HL-60/S4 treated with phorbol 12-myristate 13-acetate at 8.2 ng/mL for 4 days and 3 days (cell line): ENCODE data around the gene TRMT112.

Experiments used
- in situ Hi-C: fragments of 300-500 bp; cut with MboI; formaldehyde crosslinking; loops from 2 replicates; pipeline ENCODE4 v1.15.0; 2022; ENCODE audit warnings: low sequenced_read_pairs

TRMT112 gene

DNA sequence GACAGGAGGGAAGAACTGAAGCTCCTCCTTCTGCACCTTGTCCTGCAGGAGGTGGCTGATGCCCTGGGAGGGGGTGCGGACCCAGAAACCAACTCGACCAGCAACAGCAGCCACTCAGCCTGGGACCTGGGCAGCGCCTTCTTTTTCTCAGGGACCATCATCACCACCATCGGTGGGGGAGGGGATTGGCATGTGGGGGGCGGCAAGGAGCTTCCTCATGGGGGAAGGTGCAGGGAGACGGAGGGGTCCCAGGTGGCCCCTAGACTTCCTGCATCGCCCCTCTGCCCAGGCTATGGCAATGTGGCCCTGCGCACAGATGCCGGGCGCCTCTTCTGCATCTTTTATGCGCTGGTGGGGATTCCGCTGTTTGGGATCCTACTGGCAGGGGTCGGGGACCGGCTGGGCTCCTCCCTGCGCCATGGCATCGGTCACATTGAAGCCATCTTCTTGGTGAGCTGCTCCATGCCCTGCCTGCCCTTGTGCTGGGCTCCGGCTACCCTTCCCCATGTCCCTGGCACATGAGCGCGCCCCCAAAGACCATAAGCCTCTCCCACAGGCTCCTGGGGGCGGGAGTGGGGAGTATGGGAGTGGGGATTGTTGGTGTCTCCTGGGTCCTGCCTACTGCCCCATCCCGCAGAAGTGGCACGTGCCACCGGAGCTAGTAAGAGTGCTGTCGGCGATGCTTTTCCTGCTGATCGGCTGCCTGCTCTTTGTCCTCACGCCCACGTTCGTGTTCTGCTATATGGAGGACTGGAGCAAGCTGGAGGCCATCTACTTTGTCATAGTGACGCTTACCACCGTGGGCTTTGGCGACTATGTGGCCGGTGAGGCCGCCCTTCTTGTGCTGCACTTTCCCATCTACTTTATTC, 20.3 kb downstream of the TRMT112 start:
- in situ Hi-C loops, result no loop called here

DNA sequence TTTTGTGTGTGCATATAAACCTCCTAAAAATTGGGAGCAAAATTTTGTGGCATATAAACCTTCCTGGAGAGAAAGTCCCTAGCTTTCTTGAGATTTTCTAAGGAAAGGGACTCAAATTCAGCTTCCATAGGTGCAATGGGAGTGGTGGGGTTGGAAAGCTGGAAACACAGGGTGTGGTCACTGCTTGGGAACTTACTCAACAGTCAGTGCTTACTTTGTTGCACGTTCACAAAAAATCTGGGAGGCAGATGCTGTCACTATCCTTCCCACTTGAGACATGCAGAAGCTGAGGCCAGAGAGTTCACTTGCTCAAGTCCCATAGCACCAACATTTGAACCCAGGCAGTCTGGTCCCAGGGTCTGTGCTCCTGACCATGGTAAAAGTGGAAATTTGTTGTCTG, 21.1 kb downstream of the TRMT112 start:
- in situ Hi-C loops, result no loop called here

DNA sequence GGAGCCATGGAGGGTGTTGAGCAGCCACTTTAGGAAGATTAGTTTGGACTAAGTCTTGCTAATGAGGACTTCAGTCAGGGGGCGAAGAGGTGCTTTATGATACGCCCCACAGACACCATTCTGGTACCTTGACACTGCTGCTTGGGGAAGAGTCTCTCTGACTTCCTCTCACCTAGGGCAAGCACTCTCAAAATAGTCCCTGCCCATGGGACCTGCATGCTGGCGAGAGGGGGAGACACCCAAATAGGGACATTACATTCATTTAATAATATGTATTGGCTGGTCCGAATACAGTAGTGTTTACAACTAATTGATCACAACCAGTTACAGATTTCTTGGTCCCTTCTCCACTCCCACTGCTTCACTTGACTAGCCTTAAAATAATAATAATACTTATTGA, 21.6 kb downstream of the TRMT112 start:
- in situ Hi-C loops, result no loop called here

DNA sequence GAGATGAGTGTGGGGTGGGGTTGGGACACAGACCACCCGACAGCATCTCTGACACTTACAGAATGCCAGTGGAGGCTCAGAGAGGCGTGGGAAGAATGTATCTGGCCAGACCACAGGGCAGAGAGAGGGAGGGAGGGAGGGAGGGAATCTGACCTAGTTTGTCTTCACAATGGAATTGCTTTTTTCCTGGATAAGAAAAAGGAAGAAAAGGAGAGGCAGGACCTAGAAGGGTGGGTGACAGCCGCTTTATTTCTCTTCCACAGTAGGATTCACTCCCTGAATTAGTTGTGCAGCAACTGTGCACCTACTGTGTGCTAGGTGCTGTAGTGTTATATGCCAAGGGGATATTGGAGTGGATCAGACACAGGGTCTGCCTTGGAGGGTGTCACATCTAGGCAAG, 22.6 kb downstream of the TRMT112 start:
- in situ Hi-C loops, result no loop called here

DNA sequence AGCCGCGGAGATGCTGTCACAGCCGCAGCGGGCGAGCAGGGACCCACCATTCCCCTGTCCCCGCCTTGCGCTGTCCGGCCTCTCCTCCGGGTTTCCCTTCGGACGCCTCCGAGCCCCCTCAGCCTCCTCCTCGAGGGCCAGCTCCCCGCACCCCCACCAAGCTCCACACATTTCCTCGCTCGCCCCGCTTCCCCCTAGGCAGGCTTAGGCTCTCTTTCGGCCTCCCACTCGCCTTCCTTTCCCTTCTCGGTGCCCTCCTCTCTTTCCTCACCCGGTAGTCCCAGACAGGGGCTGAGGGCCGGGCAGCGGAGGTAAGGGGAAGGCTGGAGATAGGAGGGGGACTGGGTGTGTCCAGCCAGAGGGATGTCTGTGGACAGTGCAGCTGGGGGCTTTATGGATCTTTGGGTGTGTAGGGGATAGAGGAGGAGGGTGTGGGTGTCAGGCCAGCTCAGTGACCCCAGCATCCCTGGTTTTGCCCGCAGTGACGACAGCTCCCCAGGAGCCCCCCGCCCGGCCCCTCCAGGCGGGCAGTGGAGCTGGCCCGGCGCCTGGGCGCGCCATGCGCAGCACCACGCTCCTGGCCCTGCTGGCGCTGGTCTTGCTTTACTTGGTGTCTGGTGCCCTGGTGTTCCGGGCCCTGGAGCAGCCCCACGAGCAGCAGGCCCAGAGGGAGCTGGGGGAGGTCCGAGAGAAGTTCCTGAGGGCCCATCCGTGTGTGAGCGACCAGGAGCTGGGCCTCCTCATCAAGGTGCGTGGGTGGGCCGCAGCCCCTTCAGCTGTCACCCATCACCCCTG, 24.7 kb downstream of the TRMT112 start:
- in situ Hi-C loops, result no loop called here

DNA sequence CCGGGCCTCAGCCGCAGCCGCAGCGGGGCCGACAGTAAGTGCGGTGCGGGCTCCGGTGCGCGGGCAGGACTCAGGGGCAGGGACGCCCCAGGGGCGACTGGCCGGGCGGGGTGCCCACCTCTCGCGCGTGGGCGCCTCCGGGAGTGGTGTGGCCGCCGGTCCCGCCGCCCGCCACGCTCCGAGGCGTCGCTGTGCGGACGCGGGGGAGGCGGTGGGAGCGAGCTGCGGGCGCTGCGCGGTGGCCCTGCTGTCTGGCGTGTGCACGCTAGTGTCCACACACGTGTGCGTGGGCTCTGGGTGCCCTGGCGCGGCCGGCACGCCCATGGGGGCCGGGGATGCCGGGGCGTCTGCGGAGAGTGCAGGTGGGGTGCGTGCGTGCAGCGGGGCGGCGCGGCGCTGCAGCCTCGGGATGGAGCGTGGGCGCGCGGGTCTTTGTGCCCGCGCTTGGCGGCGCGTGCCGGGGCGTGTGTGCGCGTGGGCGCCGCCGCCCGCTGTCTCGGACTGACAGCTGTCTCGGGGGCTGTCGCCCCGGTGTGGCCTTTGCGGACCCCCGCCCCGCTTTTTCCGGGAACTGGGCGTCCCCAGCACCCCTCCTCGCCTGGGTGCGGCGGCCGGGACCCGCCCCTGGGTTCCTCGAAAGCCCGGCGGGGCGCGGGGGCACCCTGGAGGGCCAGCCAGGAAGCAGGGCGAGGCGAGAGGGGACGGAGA, 25.5 kb downstream of the TRMT112 start:
- in situ Hi-C loops, result no loop called here

DNA sequence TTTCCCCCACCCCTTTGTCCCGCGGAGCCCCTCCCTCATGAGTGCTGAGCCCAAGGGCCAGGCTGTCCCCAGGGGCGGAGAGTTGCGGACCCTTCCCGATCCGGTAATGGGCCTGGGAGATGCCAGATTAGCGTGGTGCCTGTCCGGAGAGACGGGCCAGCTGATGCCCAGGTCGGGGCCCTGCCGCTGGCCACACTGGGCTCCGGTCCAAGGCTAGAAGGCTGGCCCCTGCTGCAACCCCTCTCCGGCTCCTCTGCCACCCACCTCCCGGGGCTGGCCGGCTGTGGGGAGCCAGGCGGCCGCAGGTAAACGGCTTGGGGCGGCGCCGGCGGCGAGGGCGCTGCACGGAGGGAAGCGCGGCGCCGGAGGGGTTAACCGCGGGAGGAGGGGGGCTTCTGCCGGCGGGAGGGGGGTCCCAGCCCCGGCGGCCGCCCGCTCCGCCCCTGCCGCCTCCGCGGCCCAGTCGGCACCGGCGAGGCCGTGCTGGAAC, 26.1 kb downstream of the TRMT112 start, which contains the start of gene KCNK4:
KCNK4 (plus strand) TSS at position 41 of the 490 bp plus-strand sequence. CDS start 1,717 bp downstream, outside the sequence.
- in situ Hi-C loops, result no loop called here

DNA sequence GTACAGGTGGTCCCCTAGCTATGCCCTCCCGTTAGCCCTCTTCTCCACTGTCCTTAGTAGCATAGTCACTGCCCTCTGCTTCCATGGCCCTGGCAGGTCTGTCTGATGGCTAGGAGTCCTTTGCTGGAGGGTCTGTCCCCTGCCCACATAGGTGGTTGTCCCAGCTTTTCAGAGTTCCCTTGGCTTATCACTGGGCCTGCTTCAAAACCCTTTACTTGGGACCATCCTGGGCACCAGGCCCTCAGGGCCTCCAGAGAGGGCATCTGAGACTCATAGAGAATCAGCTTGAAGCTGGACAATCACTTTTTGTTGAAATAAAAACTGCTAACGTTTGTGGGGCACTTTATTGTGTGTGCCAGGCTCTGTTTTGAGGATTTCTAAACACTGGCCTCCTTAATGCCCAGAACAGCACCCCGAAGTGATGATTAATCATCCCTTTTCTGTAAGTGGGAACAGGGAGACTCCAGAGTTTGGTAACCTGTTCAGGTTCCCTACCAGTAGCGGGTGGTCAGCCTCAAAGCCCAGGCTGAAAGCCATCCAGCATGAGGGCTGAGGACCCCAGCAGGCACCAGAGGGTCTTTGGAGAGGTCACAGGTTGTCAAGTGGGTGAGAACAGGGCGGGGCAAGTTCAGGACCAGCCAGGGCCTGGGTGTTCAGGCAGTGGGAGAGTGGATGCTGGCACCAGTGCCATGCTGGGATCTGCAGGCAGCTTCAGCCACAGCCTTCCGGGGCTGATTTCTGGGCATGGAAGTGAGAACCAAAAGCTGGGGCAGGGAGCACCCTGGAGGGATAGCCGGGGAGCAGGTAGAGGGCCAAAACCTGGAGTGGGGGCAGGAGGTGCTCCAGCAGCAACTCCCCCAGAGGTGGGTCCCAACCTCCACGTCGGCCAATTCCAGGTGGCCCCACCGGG, 26.8 kb downstream of the TRMT112 start:
- in situ Hi-C loops, result no loop called here

DNA sequence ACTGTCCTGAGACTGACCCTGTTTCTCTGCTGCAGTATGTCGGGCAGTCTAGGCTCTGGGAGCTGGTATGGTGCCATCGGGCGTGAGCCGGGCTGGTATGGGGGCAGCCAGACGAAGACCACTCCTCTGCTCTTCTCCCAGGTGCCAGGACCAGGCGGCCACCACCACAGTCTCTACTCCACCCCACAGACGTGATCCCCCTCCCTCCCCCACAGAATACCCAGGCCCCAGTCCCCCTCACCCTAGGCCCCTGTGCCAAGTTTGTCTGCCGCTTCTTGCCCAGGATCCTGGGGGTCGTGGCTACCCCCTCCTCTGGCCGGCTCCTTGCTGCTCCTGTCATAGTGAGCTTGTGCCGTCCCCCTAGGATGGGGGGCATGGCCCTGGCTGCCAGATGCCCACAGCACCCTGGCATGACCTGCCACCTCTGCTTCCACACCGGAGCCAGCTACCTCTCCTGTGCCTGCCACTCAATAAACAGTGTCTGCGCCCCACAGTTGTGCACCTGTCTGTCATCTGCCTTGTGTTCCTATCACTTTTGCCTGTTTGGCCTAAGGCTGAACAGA, 28.3 kb downstream of the TRMT112 start:
- in situ Hi-C loops, result no loop called here

DNA sequence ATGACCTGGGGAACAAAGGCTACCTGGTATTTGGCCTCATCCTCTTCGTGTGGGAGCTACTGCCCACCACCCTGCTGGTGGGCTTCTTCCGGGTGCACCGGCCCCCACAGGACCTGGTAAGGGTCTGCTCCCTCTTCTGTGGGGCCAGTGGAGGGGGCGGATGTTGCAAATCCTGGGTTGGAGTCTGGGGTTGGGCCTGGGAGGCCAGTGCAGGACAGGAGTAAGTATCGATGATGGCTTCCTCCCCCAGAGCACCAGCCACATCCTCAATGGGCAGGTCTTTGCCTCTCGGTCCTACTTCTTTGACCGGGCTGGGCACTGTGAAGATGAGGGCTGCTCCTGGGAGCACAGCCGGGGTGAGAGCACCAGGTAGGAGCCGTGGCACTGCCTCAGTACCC, 29.0 kb downstream of the TRMT112 start:
- in situ Hi-C loops, result no loop called here

DNA sequence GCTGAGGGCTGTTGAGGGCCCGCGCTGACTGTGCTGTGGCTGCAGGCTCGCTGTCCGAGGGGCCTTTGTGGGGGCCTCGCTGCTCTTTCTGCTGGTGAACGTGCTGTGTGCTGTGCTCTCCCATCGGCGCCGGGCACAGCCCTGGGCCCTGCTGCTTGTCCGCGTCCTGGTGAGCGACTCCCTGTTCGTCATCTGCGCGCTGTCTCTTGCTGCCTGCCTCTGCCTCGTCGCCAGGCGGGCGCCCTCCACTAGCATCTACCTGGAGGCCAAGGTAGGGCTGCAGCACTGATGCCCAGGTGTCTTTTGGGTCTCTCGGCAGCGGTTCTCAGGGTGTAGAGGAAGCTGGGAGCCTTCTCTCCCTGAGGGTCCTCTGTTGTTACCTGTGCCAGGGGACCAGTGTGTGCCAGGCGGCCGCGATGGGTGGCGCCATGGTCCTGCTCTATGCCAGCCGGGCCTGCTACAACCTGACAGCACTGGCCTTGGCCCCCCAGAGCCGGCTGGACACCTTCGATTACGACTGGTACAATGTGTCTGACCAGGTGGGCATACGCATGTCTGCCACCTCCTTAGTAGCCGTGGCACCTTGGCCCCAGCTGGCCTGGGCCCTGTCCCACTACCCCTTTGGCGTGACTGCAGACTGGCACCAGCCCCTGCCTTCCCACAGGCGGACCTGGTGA, 29.5 kb downstream of the TRMT112 start:
- in situ Hi-C loops, result no loop called here

DNA sequence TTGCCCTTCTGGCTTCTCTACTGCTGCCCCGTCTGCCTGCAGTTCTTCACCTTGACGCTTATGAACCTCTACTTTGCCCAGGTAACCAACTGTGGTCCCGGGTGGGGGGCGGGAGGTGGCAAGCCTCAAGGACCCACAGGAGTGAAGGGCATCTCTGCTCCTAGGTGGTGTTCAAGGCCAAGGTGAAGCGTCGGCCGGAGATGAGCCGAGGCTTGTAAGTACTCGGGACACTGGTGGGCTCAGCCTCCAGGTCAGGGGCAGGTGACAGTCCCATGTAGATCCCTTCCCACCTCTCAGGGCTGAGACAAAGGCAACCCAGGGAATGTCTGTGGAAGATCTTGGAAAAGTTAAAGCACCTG, 30.6 kb downstream of the TRMT112 start:
- in situ Hi-C loops, result no loop called here

DNA sequence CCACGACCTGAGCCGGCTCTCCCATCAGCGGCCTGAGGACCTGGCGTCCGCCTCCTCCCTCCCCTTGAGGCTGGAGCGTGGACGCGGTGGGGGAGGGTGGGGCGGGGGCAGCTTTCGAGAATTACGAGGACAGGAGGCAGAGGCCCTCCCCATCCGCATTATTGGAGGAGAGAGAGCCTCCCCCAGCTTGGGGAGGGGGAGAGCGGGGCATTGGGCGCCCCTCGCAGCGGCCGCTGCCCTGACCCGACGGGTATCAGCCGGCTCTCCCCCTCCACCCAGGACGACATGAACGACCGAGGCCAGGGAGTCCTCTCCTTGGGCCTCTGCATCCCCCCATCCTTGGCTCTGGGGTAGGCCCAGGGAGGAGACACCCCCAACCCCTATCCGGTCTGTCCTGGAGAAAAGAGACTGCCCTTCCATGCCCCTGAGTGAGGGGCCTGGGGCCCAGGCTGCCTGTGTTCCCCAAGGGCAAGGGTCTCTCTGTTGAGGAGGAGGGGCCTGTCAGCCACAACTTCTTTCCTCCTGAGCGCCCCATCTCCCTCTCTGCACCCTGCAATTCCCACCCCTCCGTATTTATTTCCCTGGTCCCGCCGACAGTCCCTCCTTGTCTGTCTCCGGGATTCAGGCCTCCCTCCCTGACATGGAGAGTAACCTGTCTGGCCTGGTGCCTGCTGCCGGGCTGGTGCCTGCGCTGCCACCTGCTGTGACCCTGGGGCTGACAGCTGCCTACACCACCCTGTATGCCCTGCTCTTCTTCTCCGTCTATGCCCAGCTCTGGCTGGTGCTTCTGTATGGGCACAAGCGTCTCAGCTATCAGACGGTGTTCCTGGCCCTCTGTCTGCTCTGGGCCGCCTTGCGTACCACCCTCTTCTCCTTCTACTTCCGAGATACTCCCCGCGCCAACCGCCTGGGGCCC, 31.2 kb downstream of the TRMT112 start:
- in situ Hi-C loops, result no loop called here

DNA sequence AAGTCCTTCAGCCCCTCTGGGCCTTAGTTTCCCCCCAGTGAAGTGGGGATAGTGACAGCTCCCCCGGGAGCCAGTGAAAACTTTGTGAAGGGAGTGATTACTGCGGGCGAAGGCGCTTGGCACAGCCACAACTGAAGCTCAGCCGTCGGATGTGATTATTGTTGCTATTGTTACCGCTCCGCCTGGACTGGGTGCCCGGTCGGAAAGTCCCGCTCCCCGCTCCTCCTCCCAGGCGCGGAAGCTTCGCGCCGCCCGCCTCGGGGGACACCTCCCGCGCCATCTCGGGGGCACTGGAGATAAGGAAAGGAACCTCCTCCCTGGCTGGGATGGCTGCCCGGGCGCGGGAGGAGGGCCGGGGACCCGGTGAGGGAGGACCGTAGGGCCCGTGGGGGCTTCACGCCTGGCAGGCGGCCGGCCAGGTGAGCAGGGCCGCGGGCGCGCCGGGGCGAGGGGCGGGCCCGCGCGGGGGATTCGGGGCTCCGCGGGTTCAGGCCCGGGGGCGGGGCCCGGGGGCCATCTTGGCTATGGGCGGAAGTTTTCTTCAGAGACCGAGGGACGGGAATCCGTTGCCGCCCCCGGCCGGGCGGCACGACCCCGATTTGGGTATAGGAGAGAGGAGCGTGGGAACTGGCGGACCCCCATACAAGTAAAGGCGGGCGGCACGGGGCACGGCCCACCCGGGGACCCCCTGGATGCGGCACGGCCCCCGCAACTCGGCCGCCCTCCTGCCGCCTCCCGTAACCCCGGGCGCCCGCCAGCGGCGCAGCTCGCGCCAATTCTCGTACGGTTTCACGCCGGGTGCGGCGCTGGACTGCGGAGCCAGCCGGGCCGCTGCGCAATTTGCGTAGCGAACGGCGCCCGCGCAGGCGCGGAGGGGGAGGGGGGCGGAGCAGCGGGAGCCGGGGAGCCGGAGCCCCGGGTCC, 32.1 kb downstream of the TRMT112 start, which contains the start of gene GPR137:
GPR137 (plus strand) TSS at position 887 of the 923 bp plus-strand sequence. CDS start 677 bp downstream, outside the sequence.
- in situ Hi-C loops, result no loop called here

DNA sequence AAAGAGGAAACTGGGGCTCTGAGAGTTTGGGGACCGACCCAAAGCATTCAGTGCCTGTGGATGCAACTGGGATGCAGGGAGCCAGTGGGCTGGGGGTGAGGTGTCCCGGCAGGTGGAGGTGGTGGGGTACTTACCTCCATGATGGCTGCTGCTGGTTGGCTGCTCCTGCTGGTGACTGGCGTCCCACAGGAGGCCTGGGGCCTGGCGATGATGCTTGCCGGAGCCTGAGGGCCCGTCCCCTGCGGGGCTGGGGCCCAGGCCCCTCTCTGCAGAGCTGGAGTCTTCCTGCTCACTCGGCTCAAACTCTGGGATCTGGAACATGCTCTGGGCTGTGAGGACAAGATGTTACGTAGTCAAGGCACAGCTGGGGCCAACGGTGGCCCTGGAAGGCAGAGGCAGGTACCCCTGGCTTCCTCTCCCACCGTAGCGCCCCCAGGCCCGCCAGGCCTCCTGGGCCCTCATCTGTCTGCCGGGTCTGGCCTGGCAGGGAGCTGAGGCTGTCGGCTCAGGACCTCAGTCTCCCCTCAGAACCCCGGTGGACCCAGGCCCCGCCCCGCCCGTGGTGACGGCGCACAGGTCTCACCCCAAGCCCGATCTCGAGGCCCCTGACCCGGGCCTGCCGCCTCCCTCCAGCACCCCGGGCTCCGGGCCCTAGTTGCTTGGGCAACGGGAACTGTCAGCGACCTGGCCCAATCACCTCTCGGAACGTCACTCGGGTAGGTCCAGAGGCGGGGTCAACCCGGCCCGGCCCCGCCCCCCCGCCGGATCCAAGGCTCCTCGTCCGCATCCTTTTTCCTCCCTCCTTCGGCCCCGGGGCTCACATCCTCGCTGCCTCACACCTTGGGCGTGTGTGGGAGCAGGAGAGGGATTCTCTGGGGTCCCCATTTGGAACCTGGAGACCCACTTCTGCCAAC, 33.1 kb downstream of the TRMT112 start, which contains the start of gene BAD:
BAD (minus strand) TSS at position 618 of the 914 bp plus-strand sequence; CDS start at position 321, 297 bp downstream.
- in situ Hi-C loops, result no loop called here

DNA sequence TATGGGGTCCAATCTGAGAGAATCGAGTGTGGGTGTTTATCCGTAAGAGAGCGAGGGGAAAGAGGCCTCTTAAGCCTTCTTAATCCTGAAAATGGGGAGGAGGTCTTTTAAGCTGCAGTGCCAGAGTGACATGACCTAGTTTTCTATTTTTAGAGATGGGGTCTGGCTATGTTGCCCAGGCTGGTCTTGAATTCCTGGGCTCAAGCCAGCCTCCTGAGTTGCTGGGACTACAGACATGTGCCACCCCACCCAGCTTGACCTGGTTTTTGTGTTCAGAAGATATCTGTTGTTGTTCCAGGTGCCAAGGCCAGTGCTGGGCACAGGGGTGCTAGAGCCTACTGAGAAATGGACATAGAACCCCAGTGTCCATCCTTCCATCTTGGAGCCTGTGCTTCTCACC, 34.3 kb downstream of the TRMT112 start:
- in situ Hi-C loops, result no loop called here
